PC-3 (cell line): ENCODE measurements around the gene MANBA. TPM values are rescaled to one million over a fixed set of nuclear protein-coding genes. Genes with fewer than 3 reads are reported as not detected.
A peak's percentile ranks its signal among the peaks of the same experiment; 100 is the strongest.

Experiments
- ATAC-seq: fragments of 200-7000 bp; cut with Tn5 transposase; 2 replicates; pipeline ENCODE4 v1.9.1; 2020; ENCODE audit warnings: mild to moderate bottlenecking, moderate library complexity
- BruUV-seq: library from RNA; stranded (reverse); fragments of 400-500 nt; replicated peaks from 2 replicates; lab custom pipeline; 2021; lab: Mats Ljungman, UMichigan
- CTCF ChIA-PET: fragments of 300-600 bp; sonication (Branson Sonifier 250); formaldehyde crosslinking; loops from one replicate; lab custom pipeline; 2022; ENCODE audit warnings: antibody characterized with exemption; lab: Charles Lee
- POLR2A ChIA-PET: fragments of 300-600 bp; sonication (Branson Sonifier 250); formaldehyde crosslinking; loops from one replicate; lab custom pipeline; 2022; ENCODE audit warnings: antibody characterized with exemption; ENCODE audit not compliant: unreplicated experiment; lab: Charles Lee
- DNase-seq: peaks from one replicate; pipeline ENCODE4 v3.0.0-alpha.2; 2015
- H2AFZ ChIP-seq: fragments of 300-600 bp; sonication (generic); 2 replicates; pipeline ENCODE4 v1.6.0; 2016; ENCODE audit warnings: antibody characterized with exemption, low read length
- H3F3A ChIP-seq: fragments of 300-600 bp; sonication (generic); one replicate; pipeline ENCODE4 v1.6.0; 2017; ENCODE audit warnings: antibody characterized with exemption, low read length, control low read depth, mild to moderate bottlenecking; ENCODE audit not compliant: unreplicated experiment
- H3K27ac ChIP-seq: fragments of 300-600 bp; sonication (generic); 2 replicates; pipeline ENCODE4 v1.5.1; 2016; ENCODE audit warnings: mild to moderate bottlenecking, low read length
- H3K27me3 ChIP-seq: fragments of 300-600 bp; sonication (generic); 2 replicates; pipeline ENCODE4 v1.6.1; 2016; ENCODE audit warnings: low read length, mixed read lengths
- H3K36me3 ChIP-seq: fragments of 300-600 bp; sonication (generic); 2 replicates; pipeline ENCODE4 v1.6.1; 2016; ENCODE audit warnings: low read depth, mixed run types, low read length, mixed read lengths
- H3K4me1 ChIP-seq: fragments of 300-600 bp; sonication (generic); 2 replicates; pipeline ENCODE4 v1.5.1; 2016; ENCODE audit warnings: low read length; ENCODE audit not compliant: insufficient read depth
- H3K4me2 ChIP-seq: fragments of 300-600 bp; sonication (generic); 2 replicates; pipeline ENCODE4 v1.6.0; 2016; ENCODE audit warnings: low read length
- H3K4me3 ChIP-seq: fragments of 300-600 bp; sonication (generic); 2 replicates; pipeline ENCODE4 v1.5.1; 2016; ENCODE audit warnings: mild to moderate bottlenecking, low read length, mixed read lengths
- H3K79me2 ChIP-seq: fragments of 300-600 bp; sonication (generic); 2 replicates; pipeline ENCODE4 v1.6.1; 2017; ENCODE audit warnings: low read length, mixed read lengths
- H3K9ac ChIP-seq: fragments of 300-600 bp; sonication (generic); 2 replicates; pipeline ENCODE4 v1.6.0; 2016; ENCODE audit warnings: mild to moderate bottlenecking, low read length
- H3K9me2 ChIP-seq: fragments of 300-600 bp; sonication (generic); replicated peaks from 2 replicates; pipeline ENCODE4 v1.6.1; 2016; ENCODE audit warnings: mixed run types, low read length, mixed read lengths
- H3K9me3 ChIP-seq: fragments of 300-600 bp; sonication (generic); 2 replicates; pipeline ENCODE4 v1.6.1; 2016; ENCODE audit warnings: low read length, mixed read lengths
- H4K20me1 ChIP-seq: fragments of 300-600 bp; sonication (generic); 2 replicates; pipeline ENCODE4 v1.6.1; 2016; ENCODE audit warnings: low read length, mixed read lengths
- EZH2 ChIP-seq: fragments of 300-600 bp; sonication (generic); IDR thresholded peaks from one replicate; pipeline ENCODE4 v1.6.1; 2017; ENCODE audit warnings: antibody characterized with exemption, mild to moderate bottlenecking, low read length; ENCODE audit not compliant: unreplicated experiment
- EZH2phosphoT487 ChIP-seq: fragments of 300-600 bp; sonication (generic); IDR thresholded peaks from 2 replicates; pipeline ENCODE4 v1.6.1; 2018; ENCODE audit warnings: mild to moderate bottlenecking, antibody characterized with exemption, low read length, borderline replicate concordance
- intact Hi-C: fragments of 100-400 bp; cut with micrococcal nuclease; formaldehyde crosslinking; loops from 2 replicates; pipeline ENCODE4 v1.9.0; 2023
- total RNA-seq: library from RNA; depleted of rRNA; stranded (reverse); fragments of >200 nt; gene quantifications from 2 replicates; pipeline ENCODE4 v1.2.3, GENCODE V29; 2014
- TF ChIP-seq, protein P1 (sequence below): fragments of 300-600 bp; sonication (generic); conservative IDR thresholded peaks from 2 replicates; pipeline ENCODE4 v1.5.1; 2017; ENCODE audit warnings: antibody characterized with exemption, low read depth, mild to moderate bottlenecking, low read length

The MANBA gene
- total RNA-seq, 1 experiment from 2014 or later = 20.9 TPM

DNA sequence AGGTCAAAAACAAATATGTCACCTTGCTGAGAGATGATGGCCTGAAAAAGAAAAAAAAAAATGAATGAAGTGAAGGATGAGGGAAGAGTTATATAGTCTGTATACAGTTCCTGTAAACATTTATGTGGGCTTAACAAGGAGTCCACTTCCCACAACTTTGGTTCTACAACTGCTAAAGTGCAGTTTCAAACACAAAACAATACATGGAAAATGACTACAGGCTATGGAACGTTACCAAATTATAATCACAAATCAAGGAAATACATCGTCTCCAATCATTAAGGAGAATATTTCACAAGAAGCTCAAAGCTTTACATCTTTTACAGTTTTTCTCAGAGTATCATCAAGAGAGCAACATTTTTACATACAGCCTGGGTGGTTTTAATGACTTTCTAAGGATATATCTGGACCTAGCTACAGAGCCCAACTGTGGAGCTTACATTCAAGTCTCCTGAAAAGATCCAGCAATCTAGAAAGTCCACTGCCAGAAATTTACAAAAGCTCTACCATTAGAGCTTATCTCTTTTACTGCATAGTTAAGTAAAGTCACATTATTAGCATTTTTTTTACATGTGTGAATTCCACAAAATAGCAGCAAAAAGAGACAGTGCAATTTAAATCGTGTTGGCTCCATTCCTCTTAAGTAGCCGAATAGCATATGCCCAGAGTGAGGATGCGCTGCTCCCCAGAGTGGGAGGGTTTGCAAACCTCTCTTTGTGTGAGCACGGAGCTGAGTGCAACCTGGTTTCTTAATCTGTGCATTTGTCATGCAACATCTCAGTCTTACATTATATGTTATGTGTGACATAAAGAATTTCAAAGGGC, 128.3 kb downstream of the MANBA start:
- no peaks in the 10 kb centered on the region for H3K36me3 ChIP-seq
- intact Hi-C loops = no loop called here
- no peak for ATAC-seq

DNA sequence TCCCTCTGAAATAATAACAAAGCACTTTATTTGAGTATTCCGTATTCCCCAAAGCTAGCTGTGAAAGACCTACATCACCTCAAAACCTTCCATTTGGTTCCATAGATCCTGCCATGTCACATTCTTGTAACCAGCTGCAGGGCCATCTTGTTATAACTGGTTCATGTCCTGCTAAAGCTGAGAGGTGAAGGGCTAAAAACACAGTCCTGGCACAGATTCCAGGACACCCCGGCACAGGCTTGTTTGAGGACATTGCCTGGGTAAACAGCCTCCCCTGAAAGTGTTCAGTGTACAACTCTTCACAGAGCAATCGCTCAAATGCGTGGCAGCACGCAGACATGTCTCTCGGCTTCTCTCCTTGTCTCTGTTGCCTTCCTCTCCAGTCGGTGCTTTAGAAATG, 129.2 kb downstream of the MANBA start:
- Histone ChIP-seq H4K20me1 (no peaks in the 10 kb centered on the region), H3K4me2 (no peak overlapping the region), H3K4me3 (no peak overlapping the region), H3K9me3 (no peaks in the 10 kb centered on the region), H3F3A (peaks cover 10% of the 10 kb centered on the region), H3K27me3 (no peaks in the 10 kb centered on the region), H3K27ac (no peak overlapping the region), H3K4me1 (peaks cover 46% of the 10 kb centered on the region), H3K79me2 (no peaks in the 10 kb centered on the region), H3K9ac (no peak overlapping the region), H3K36me3 (no peaks in the 10 kb centered on the region), H2AFZ (no peak overlapping the region), H3K9me2 (no peaks in the 10 kb centered on the region)
- ChIA-PET POLR2A (no interaction called here), CTCF (no interaction called here)
- ATAC-seq (no peak), DNase-seq (no peak)
- no peak for TF ChIP-seq EZH2phosphoT487
- intact Hi-C loops = no loop called here
- no TSS peak for BruUV-seq

More for the DNA sequence above, 128.3 kb downstream of the MANBA start:
- Histone ChIP-seq H4K20me1 (no peaks in the 10 kb centered on the region), H3K9me3 (no peaks in the 10 kb centered on the region), H3K4me2 (no peak overlapping the region), H3K27ac (no peak overlapping the region), H3F3A (peaks cover 6% of the 10 kb centered on the region), H3K9ac (no peak overlapping the region), H3K9me2 (no peaks in the 10 kb centered on the region), H2AFZ (no peak overlapping the region), H3K4me1 (peaks cover 37% of the 10 kb centered on the region), H3K79me2 (no peaks in the 10 kb centered on the region), H3K4me3 (no peak overlapping the region), H3K27me3 (no peaks in the 10 kb centered on the region)
- ChIA-PET CTCF (no interaction called here), POLR2A (no interaction called here)
- TF ChIP-seq, protein P1, sequence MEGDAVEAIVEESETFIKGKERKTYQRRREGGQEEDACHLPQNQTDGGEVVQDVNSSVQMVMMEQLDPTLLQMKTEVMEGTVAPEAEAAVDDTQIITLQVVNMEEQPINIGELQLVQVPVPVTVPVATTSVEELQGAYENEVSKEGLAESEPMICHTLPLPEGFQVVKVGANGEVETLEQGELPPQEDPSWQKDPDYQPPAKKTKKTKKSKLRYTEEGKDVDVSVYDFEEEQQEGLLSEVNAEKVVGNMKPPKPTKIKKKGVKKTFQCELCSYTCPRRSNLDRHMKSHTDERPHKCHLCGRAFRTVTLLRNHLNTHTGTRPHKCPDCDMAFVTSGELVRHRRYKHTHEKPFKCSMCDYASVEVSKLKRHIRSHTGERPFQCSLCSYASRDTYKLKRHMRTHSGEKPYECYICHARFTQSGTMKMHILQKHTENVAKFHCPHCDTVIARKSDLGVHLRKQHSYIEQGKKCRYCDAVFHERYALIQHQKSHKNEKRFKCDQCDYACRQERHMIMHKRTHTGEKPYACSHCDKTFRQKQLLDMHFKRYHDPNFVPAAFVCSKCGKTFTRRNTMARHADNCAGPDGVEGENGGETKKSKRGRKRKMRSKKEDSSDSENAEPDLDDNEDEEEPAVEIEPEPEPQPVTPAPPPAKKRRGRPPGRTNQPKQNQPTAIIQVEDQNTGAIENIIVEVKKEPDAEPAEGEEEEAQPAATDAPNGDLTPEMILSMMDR = no peak
- TF ChIP-seq EZH2 = no peak
- TF ChIP-seq EZH2phosphoT487 = no peak
- DNase-seq = no peak
- no TSS peak for BruUV-seq

DNA sequence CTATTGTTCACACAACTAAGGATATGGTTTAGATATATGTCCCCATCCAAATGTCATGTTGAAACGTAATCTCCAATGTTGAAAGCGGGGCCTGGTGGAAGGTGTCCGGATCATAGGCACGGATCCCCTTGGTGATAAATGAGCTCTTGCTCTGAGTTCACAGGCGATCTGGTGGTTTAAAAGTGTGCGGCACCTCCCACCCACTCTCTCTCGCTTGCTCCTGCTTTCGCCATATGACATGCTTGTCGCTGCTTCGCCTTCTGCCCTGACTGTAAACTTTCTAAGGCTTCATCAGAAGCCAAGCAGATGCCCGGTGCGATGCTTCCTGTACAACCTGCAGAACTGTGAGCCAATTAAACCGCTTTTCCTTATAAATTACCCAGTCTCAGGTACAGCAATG, 131.1 kb downstream of the MANBA start:
- Histone ChIP-seq H3K9me3 (no peaks in the 10 kb centered on the region), H4K20me1 (no peaks in the 10 kb centered on the region), H3F3A (peaks cover 10% of the 10 kb centered on the region), H3K9ac (no peak overlapping the region), H3K36me3 (no peaks in the 10 kb centered on the region), H3K27ac (peak overlapping the region; percentile 93; the same call in 1 of the 2 replicates), H2AFZ (no peak overlapping the region), H3K9me2 (no peaks in the 10 kb centered on the region), H3K4me1 (peaks cover 49% of the 10 kb centered on the region), H3K4me3 (no peak overlapping the region), H3K79me2 (no peaks in the 10 kb centered on the region), H3K4me2 (no peak overlapping the region), H3K27me3 (no peaks in the 10 kb centered on the region)
- DNase-seq (no peak), ATAC-seq (no peak)
- intact Hi-C loops = no loop called here
- no TSS peak for BruUV-seq
- TF ChIP-seq, protein P1 = no peak
- TF ChIP-seq EZH2 = no peak
- TF ChIP-seq EZH2phosphoT487 = no peak
- ChIA-PET CTCF (no interaction called here), POLR2A (no interaction called here)
